GM19372 (cell line): ENCODE measurements around the gene INPP5F.
"Not testable (repeated sequence)": the region's sequence is repeated elsewhere in the genome, so short reads cannot be mapped to it uniquely, and the experiment has no call there.

Source experiments
- ATAC-seq: cut with Tn5 transposase; IDR thresholded peaks from one replicate; pipeline ENCODE4 v1.9.1; 2021; ENCODE audit warnings: mild to moderate bottlenecking, low read depth, moderate library complexity; ENCODE audit not compliant: unreplicated experiment

The INPP5F gene

GRCh38 chr10:119769886-119770285 is 44.0 kb downstream of the INPP5F start:
- no peak for ATAC-seq

GRCh38 chr10:119770928-119771327 is 45.1 kb downstream of the INPP5F start:
- ATAC-seq, result no peak

- ATAC-seq, result no peak
Observed at GRCh38 chr10:119772334-119772733, 46.5 kb downstream of the INPP5F start.

GRCh38 chr10:119773041-119773440 is 47.2 kb downstream of the INPP5F start:
- ATAC-seq, result not testable (repeated sequence)

GRCh38 chr10:119775529-119775928 is 49.7 kb downstream of the INPP5F start:
- no peak for ATAC-seq

GRCh38 chr10:119776536-119776935 is 50.7 kb downstream of the INPP5F start:
- ATAC-seq, result no peak

- no peak for ATAC-seq
Observed at GRCh38 chr10:119777686-119778085, 51.8 kb downstream of the INPP5F start.

- no peak for ATAC-seq
Observed at GRCh38 chr10:119778776-119779445, 53.1 kb downstream of the INPP5F start.

- ATAC-seq, result no peak
Observed at GRCh38 chr10:119780879-119781480, 55.1 kb downstream of the INPP5F start.

- no peak for ATAC-seq
Observed at GRCh38 chr10:119781498-119781897, 55.6 kb downstream of the INPP5F start.

GRCh38 chr10:119782981-119783664 is 57.3 kb downstream of the INPP5F start:
- ATAC-seq, result no peak

GRCh38 chr10:119783665-119784027 is 57.8 kb downstream of the INPP5F start:
- ATAC-seq, result no peak

- ATAC-seq, result no peak
Observed at GRCh38 chr10:119784340-119785067, 58.7 kb downstream of the INPP5F start.

GRCh38 chr10:119786117-119786769 is 60.4 kb downstream of the INPP5F start:
- ATAC-seq, result no peak

- not testable (repeated sequence) for ATAC-seq
Observed at GRCh38 chr10:119795101-119795500, 69.3 kb downstream of the INPP5F start.

GRCh38 chr10:119796039-119796438 is 70.2 kb downstream of the INPP5F start:
- no peak for ATAC-seq

- no peak for ATAC-seq
Observed at GRCh38 chr10:119801176-119801575, 75.3 kb downstream of the INPP5F start.

- ATAC-seq, result no peak
Observed at GRCh38 chr10:119801998-119802538, 76.2 kb downstream of the INPP5F start.

- ATAC-seq, result no peak
Observed at GRCh38 chr10:119803264-119803663, 77.4 kb downstream of the INPP5F start.

GRCh38 chr10:119805702-119806230 is 79.9 kb downstream of the INPP5F start:
- no peak for ATAC-seq
